DND-41 (cell line): ENCODE measurements around the gene UBE2V1.

Experiments used
- EZH2 ChIP-seq: IDR thresholded peaks from 3 replicates; pipeline ENCODE4 v1.6.1; 2012; ENCODE audit warnings: borderline replicate concordance, low read depth, mild to moderate bottlenecking, moderate library complexity, low read length, inconsistent platforms; ENCODE audit not compliant: severe bottlenecking
- TF ChIP-seq, protein P1 (sequence below): IDR thresholded peaks from 2 replicates; pipeline ENCODE4 v1.5.1; 2012; ENCODE audit warnings: borderline replicate concordance, low read length, moderate library complexity, mild to moderate bottlenecking; ENCODE audit not compliant: poor library complexity, severe bottlenecking; ENCODE audit errors: extremely low read depth

DNA sequence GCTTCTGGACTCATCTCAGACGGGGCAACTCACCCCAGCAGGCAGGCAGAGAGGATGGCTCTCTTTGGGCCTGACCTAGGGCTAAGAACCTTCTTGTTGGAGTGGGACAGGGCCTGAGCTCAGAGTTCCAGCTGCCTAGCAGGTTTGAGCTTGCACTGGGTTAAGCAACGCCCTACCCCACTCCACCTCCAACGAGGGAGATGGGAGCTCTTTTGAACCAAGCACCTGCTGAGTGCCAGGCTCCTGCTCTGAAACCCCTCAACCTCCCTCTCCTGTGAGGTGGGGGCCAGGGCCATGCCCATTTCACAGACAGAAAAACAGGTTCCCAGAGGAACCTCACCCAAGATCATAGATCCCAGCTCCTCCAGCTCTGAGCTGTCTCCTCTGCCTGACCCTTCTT, 75.8 kb downstream of the UBE2V1 start:
- TF ChIP-seq, protein P1, sequence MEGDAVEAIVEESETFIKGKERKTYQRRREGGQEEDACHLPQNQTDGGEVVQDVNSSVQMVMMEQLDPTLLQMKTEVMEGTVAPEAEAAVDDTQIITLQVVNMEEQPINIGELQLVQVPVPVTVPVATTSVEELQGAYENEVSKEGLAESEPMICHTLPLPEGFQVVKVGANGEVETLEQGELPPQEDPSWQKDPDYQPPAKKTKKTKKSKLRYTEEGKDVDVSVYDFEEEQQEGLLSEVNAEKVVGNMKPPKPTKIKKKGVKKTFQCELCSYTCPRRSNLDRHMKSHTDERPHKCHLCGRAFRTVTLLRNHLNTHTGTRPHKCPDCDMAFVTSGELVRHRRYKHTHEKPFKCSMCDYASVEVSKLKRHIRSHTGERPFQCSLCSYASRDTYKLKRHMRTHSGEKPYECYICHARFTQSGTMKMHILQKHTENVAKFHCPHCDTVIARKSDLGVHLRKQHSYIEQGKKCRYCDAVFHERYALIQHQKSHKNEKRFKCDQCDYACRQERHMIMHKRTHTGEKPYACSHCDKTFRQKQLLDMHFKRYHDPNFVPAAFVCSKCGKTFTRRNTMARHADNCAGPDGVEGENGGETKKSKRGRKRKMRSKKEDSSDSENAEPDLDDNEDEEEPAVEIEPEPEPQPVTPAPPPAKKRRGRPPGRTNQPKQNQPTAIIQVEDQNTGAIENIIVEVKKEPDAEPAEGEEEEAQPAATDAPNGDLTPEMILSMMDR: no peak
- TF ChIP-seq EZH2: no peak
